ENCODE data around the gene PRKCA.

DNA sequence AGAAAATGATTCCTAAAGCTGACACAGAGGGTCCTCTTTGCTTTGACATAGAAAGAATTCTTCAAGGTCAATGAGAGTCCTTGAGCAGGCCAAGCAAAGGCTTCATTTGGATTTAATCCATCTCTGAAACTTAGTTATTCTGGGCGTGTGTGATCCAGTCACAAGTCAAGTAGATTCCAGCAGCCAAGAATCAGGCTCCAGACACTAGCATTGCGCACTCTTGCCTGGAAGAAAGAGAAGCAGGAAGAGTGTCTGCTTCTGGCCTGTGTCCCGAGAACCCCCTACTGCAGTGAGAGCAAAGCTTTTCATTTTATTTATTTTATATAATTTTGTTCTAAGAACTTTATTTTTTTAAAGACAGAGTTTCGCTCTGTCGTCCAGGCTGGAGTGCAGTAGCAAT lies 444.3 kb downstream of the PRKCA start:
- TF ChIP-seq FOXM1 (IDR thresholded peaks at IDR 0.05; ENCODE audit: borderline replicate concordance, low read depth) (no peak), EGR1 (IDR thresholded peaks at IDR 0.05) (no peak), RAD21 (IDR thresholded peaks at IDR 0.05; ENCODE audit: low read depth) (no peak), TEAD4 (IDR thresholded peaks at IDR 0.05) (no peak), EP300 (IDR thresholded peaks at IDR 0.05; ENCODE audit: borderline replicate concordance) (no peak), YY1 (IDR thresholded peaks at IDR 0.05; ENCODE audit: low read depth) (no peak), TAF1 (IDR thresholded peaks at IDR 0.05; ENCODE audit: low read depth) (no peak), ZBTB7A (IDR thresholded peaks at IDR 0.05; ENCODE audit: low read depth) (no peak), NFIC (IDR thresholded peaks at IDR 0.05) (no peak), TCF12 (IDR thresholded peaks at IDR 0.05; ENCODE audit: low read depth) (no peak)
- TF ChIP-seq, protein P1, sequence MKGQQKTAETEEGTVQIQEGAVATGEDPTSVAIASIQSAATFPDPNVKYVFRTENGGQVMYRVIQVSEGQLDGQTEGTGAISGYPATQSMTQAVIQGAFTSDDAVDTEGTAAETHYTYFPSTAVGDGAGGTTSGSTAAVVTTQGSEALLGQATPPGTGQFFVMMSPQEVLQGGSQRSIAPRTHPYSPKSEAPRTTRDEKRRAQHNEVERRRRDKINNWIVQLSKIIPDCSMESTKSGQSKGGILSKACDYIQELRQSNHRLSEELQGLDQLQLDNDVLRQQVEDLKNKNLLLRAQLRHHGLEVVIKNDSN (IDR thresholded peaks at IDR 0.05), result no peak
- TF ChIP-seq, protein P2, sequence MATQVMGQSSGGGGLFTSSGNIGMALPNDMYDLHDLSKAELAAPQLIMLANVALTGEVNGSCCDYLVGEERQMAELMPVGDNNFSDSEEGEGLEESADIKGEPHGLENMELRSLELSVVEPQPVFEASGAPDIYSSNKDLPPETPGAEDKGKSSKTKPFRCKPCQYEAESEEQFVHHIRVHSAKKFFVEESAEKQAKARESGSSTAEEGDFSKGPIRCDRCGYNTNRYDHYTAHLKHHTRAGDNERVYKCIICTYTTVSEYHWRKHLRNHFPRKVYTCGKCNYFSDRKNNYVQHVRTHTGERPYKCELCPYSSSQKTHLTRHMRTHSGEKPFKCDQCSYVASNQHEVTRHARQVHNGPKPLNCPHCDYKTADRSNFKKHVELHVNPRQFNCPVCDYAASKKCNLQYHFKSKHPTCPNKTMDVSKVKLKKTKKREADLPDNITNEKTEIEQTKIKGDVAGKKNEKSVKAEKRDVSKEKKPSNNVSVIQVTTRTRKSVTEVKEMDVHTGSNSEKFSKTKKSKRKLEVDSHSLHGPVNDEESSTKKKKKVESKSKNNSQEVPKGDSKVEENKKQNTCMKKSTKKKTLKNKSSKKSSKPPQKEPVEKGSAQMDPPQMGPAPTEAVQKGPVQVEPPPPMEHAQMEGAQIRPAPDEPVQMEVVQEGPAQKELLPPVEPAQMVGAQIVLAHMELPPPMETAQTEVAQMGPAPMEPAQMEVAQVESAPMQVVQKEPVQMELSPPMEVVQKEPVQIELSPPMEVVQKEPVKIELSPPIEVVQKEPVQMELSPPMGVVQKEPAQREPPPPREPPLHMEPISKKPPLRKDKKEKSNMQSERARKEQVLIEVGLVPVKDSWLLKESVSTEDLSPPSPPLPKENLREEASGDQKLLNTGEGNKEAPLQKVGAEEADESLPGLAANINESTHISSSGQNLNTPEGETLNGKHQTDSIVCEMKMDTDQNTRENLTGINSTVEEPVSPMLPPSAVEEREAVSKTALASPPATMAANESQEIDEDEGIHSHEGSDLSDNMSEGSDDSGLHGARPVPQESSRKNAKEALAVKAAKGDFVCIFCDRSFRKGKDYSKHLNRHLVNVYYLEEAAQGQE (IDR thresholded peaks at IDR 0.05; ENCODE audit: low read depth), result no peak
- TF ChIP-seq, protein P3, sequence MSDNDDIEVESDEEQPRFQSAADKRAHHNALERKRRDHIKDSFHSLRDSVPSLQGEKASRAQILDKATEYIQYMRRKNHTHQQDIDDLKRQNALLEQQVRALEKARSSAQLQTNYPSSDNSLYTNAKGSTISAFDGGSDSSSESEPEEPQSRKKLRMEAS (IDR thresholded peaks at IDR 0.05), result no peak
